OCI-LY1 (cell line): Measurements from ENCODE around the gene CDC42BPA.

Experiments
- EZH2 ChIP-seq: fragments of 200-600 bp; sonication (generic), shearing (Covaris generic); IDR thresholded peaks from 2 replicates; pipeline ENCODE4 v1.8.0; 2017; ENCODE audit warnings: borderline replicate concordance, mixed run types, mild to moderate bottlenecking, antibody characterized with exemption, low read length, moderate library complexity, mixed read lengths
- TF ChIP-seq, protein P1 (sequence below): fragments of 200-600 bp; sonication (generic), shearing (Covaris generic); IDR thresholded peaks from 2 replicates; pipeline ENCODE4 v1.5.1; 2017; ENCODE audit warnings: mild to moderate bottlenecking, antibody characterized with exemption, low read length, moderate library complexity, mixed read lengths

DNA sequence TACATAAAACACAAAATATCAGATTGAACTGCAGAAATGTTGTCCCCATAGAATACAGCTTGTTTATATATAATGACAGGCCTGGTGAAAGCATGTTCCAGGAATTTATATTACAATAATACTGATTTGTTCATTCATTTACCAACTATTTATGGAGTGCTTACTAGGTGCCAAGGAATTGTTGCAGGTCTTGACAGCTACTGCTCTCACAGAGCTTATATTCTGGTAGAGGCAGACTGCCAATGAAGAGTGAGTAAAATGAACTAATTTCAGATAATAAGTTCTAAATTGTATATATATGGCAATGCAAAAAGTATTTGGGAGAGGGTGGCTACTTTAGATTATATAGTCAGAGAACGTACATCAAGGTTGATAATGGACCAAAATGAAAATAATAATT lies 226.2 kb downstream of the CDC42BPA start:
- TF ChIP-seq, protein P1, sequence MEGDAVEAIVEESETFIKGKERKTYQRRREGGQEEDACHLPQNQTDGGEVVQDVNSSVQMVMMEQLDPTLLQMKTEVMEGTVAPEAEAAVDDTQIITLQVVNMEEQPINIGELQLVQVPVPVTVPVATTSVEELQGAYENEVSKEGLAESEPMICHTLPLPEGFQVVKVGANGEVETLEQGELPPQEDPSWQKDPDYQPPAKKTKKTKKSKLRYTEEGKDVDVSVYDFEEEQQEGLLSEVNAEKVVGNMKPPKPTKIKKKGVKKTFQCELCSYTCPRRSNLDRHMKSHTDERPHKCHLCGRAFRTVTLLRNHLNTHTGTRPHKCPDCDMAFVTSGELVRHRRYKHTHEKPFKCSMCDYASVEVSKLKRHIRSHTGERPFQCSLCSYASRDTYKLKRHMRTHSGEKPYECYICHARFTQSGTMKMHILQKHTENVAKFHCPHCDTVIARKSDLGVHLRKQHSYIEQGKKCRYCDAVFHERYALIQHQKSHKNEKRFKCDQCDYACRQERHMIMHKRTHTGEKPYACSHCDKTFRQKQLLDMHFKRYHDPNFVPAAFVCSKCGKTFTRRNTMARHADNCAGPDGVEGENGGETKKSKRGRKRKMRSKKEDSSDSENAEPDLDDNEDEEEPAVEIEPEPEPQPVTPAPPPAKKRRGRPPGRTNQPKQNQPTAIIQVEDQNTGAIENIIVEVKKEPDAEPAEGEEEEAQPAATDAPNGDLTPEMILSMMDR = no peak
- TF ChIP-seq EZH2 = no peak
